ENCODE results near the gene PARD3B. TPM values are rescaled to one million over a fixed set of nuclear protein-coding genes. Genes with fewer than 3 reads are reported as not detected.

Gene PARD3B
- total RNA-seq, 1 experiment from 2014 or later, result 0.68 TPM

- no peak for DNase-seq (ENCODE audit: low spot score)
Observed at GRCh38 chr2:205270689-205271088, 725.4 kb downstream of the PARD3B start.

GRCh38 chr2:205273148-205273547, 727.9 kb downstream of the PARD3B start:
- DNase-seq (ENCODE audit: low spot score), result no peak

GRCh38 chr2:205273627-205274026, 728.4 kb downstream of the PARD3B start:
- DNase-seq (ENCODE audit: low spot score), result no peak

- no peak for DNase-seq (ENCODE audit: low spot score)
Observed at GRCh38 chr2:205274801-205275200, 729.5 kb downstream of the PARD3B start.

- DNase-seq (ENCODE audit: low spot score), result no peak
Observed at GRCh38 chr2:205276116-205276777, 731.0 kb downstream of the PARD3B start.

- DNase-seq (ENCODE audit: low spot score), result no peak
Observed at GRCh38 chr2:205280596-205281236, 735.4 kb downstream of the PARD3B start.

- DNase-seq (ENCODE audit: low spot score), result no peak
Observed at GRCh38 chr2:205283736-205284270, 738.5 kb downstream of the PARD3B start.

- DNase-seq (ENCODE audit: low spot score), result no peak
Observed at GRCh38 chr2:205284334-205284733, 739.1 kb downstream of the PARD3B start.

GRCh38 chr2:205287316-205287715, 742.0 kb downstream of the PARD3B start:
- DNase-seq (ENCODE audit: low spot score), result no peak

- no peak for DNase-seq (ENCODE audit: low spot score)
Observed at GRCh38 chr2:205288686-205289085, 743.4 kb downstream of the PARD3B start.

GRCh38 chr2:205290299-205290698, 745.0 kb downstream of the PARD3B start:
- DNase-seq (ENCODE audit: low spot score), result no peak

GRCh38 chr2:205292665-205293295, 747.5 kb downstream of the PARD3B start:
- DNase-seq (ENCODE audit: low spot score), result no peak

- DNase-seq (ENCODE audit: low spot score), result no peak
Observed at GRCh38 chr2:205293559-205293958, 748.3 kb downstream of the PARD3B start.

GRCh38 chr2:205296959-205297358, 751.7 kb downstream of the PARD3B start:
- no peak for DNase-seq (ENCODE audit: low spot score)

- no peak for DNase-seq (ENCODE audit: low spot score)
Observed at GRCh38 chr2:205297368-205297767, 752.1 kb downstream of the PARD3B start.

GRCh38 chr2:205297846-205298245, 752.6 kb downstream of the PARD3B start:
- DNase-seq (ENCODE audit: low spot score), result no peak

GRCh38 chr2:205311201-205311600, 765.9 kb downstream of the PARD3B start:
- no peak for DNase-seq (ENCODE audit: low spot score)

GRCh38 chr2:205321231-205321630, 776.0 kb downstream of the PARD3B start:
- DNase-seq (ENCODE audit: low spot score), result no peak

- no peak for DNase-seq (ENCODE audit: low spot score)
Observed at GRCh38 chr2:205323929-205324328, 778.7 kb downstream of the PARD3B start.

- no peak for DNase-seq (ENCODE audit: low spot score)
Observed at GRCh38 chr2:205324355-205324754, 779.1 kb downstream of the PARD3B start.

- no peak for DNase-seq (ENCODE audit: low spot score)
Observed at GRCh38 chr2:205333351-205333750, 788.1 kb downstream of the PARD3B start.

- no peak for DNase-seq (ENCODE audit: low spot score)
Observed at GRCh38 chr2:205337274-205337673, 792.0 kb downstream of the PARD3B start.

GRCh38 chr2:205338156-205338555, 792.9 kb downstream of the PARD3B start:
- no peak for DNase-seq (ENCODE audit: low spot score)
